Mesendoderm (in vitro differentiated cells): ENCODE measurements around the gene KIF6.

Source experiments
- DNase-seq: peaks from one replicate; pipeline ENCODE4 v3.0.0; 2013
- H2AK5ac ChIP-seq: 2 replicates; pipeline ENCODE4 v1.6.1; 2013; ENCODE audit warnings: low read length, inconsistent platforms
- H2BK120ac ChIP-seq: 2 replicates; pipeline ENCODE4 v1.6.1; 2013; ENCODE audit warnings: low read depth, mild to moderate bottlenecking, low read length, moderate library complexity, mixed read lengths
- H2BK15ac ChIP-seq: replicated peaks from 2 replicates; pipeline ENCODE4 v1.6.1; 2013; ENCODE audit warnings: low read depth, mild to moderate bottlenecking, moderate library complexity
- H2BK5ac ChIP-seq: 2 replicates; pipeline ENCODE4 v1.6.1; 2013; ENCODE audit warnings: low read length, inconsistent platforms
- H3K18ac ChIP-seq: 2 replicates; pipeline ENCODE4 v1.6.1; 2013; ENCODE audit warnings: mild to moderate bottlenecking, low read length, mixed read lengths
- H3K23ac ChIP-seq: one replicate; pipeline ENCODE4 v1.6.1; 2013; ENCODE audit warnings: low read length
- H3K27ac ChIP-seq: 2 replicates; pipeline ENCODE4 v1.5.1; 2013; ENCODE audit warnings: low read depth, mild to moderate bottlenecking, inconsistent platforms, low read length, moderate library complexity
- H3K27me3 ChIP-seq: 2 replicates; pipeline ENCODE4 v1.6.1; 2013; ENCODE audit warnings: low read length, control low read depth, mild to moderate bottlenecking, inconsistent platforms; ENCODE audit not compliant: insufficient read depth, poor library complexity
- H3K36me3 ChIP-seq: 2 replicates; pipeline ENCODE4 v1.6.1; 2013; ENCODE audit warnings: low read length, inconsistent platforms; ENCODE audit not compliant: control insufficient read depth, insufficient read depth
- H3K4ac ChIP-seq: one replicate; pipeline ENCODE4 v1.6.1; 2013; ENCODE audit warnings: low read depth, mild to moderate bottlenecking, low read length, moderate library complexity
- H3K4me1 ChIP-seq: 2 replicates; pipeline ENCODE4 v1.6.1; 2013; ENCODE audit warnings: low read depth, low read length, inconsistent platforms; ENCODE audit not compliant: control insufficient read depth
- H3K4me2 ChIP-seq: 2 replicates; pipeline ENCODE4 v1.6.1; 2013; ENCODE audit warnings: low read length
- H3K4me3 ChIP-seq: 2 replicates; pipeline ENCODE4 v1.5.1; 2013; ENCODE audit warnings: mild to moderate bottlenecking, low read length
- H3K56ac ChIP-seq: one replicate; pipeline ENCODE4 v1.6.1; 2013; ENCODE audit warnings: low read length
- H3K79me1 ChIP-seq: 2 replicates; pipeline ENCODE4 v1.6.1; 2013; ENCODE audit warnings: low read length, inconsistent platforms
- H3K79me2 ChIP-seq: 2 replicates; pipeline ENCODE4 v1.6.1; 2013; ENCODE audit warnings: mild to moderate bottlenecking, low read length; ENCODE audit not compliant: control insufficient read depth, insufficient read depth
- H3K9ac ChIP-seq: 2 replicates; pipeline ENCODE4 v1.6.1; 2013; ENCODE audit warnings: low read length, inconsistent platforms
- H4K5ac ChIP-seq: one replicate; pipeline ENCODE4 v1.6.1; 2013; ENCODE audit warnings: low read length
- H4K8ac ChIP-seq: one replicate; pipeline ENCODE4 v1.6.1; 2013; ENCODE audit warnings: low read depth, mild to moderate bottlenecking, control low read depth, low read length, moderate library complexity
- WGBS: extraction: QIAGEN DNeasy Blood & Tissue Kit; methylation state at CpG from one replicate; pipeline ENCODE4 v1.1.7; 2013; ENCODE audit warnings: low lambda C conversion rate, missing lambda C conversion rate; ENCODE audit not compliant: insufficient coverage; ENCODE audit errors: extremely low coverage; 5-methylcytosine and 5-hydroxymethylcytosine counted together

The KIF6 gene

DNA sequence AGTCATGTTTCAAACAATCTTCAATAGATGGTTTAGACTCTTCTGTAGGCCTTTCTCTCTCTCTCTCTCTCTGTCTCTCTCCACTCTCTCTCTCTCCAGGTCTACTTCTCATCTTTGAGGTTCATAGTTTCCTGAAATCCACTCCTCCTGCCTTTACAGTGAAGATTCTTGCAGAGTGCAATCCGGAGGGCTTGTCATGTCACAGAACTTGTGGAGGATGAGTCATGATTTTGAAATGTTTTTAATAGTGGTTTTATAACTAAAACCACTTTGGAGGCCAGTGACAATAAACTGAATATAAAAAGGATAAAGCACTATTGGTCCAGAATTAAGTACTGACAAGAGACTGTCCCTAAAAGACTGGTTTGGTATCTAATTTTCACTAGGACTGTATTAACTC is 156.3 kb downstream of the KIF6 start:
- Histone ChIP-seq H3K9ac (no peak overlapping the region), H3K79me2 (no peaks in the 10 kb centered on the region), H3K27ac (no peak overlapping the region)

DNA sequence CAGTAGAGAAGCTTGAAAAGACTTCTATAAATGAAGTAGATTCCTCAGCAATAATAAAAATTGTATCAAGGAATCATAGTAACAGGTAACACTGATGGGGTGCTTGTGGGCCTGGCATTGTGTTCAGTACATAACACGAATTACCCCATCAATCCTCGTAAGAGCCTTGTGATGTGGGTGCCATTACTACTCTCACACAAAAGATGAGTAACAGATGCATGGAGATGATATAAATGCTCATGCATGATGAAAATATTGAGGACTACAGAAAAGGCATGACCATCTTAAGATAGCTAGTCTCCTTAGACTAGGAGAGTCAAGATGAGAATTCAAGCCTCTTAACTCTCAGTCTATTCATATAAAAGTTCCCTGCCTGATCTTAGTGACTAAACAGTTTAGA is 158.1 kb downstream of the KIF6 start:
- H3K27ac ChIP-seq = no peak overlapping the region
- H3K79me1 ChIP-seq = no peaks in the 10 kb centered on the region
- H3K4me1 ChIP-seq = no peaks in the 10 kb centered on the region
- no peak overlapping the region for H2BK5ac ChIP-seq
- H2AK5ac ChIP-seq = no peak overlapping the region
- no peak for DNase-seq
- no peak overlapping the region for H3K4ac ChIP-seq
- no peak overlapping the region for H3K56ac ChIP-seq
- WGBS = no CpG with 5 or more reads among the region's 2 CpGs
- no peak overlapping the region for H2BK120ac ChIP-seq
- no peak overlapping the region for H3K9ac ChIP-seq
- no peak overlapping the region for H3K4me3 ChIP-seq
- no peak overlapping the region for H4K5ac ChIP-seq
- no peaks in the 10 kb centered on the region for H3K36me3 ChIP-seq
- H2BK15ac ChIP-seq = no peak overlapping the region
- no peak overlapping the region for H3K18ac ChIP-seq
- no peaks in the 10 kb centered on the region for H3K79me2 ChIP-seq
- H3K4me2 ChIP-seq = no peak overlapping the region
- H4K8ac ChIP-seq = no peak overlapping the region
- H3K23ac ChIP-seq = no peak overlapping the region
- H3K27me3 ChIP-seq = no peaks in the 10 kb centered on the region

More for the DNA sequence above, 156.3 kb downstream of the KIF6 start:
- Histone ChIP-seq H2AK5ac (no peak overlapping the region), H3K4me3 (no peak overlapping the region), H3K4me2 (no peak overlapping the region), H3K56ac (no peak overlapping the region), H3K27me3 (no peaks in the 10 kb centered on the region), H2BK15ac (no peak overlapping the region), H3K23ac (no peak overlapping the region), H3K36me3 (no peaks in the 10 kb centered on the region), H2BK120ac (no peak overlapping the region), H3K18ac (no peak overlapping the region), H3K4ac (no peak overlapping the region), H3K4me1 (no peaks in the 10 kb centered on the region), H2BK5ac (no peak overlapping the region), H4K5ac (no peak overlapping the region), H4K8ac (no peak overlapping the region), H3K79me1 (no peaks in the 10 kb centered on the region)
- no CpG with 5 or more reads among the region's 1 CpG for WGBS
- DNase-seq = no peak

DNA sequence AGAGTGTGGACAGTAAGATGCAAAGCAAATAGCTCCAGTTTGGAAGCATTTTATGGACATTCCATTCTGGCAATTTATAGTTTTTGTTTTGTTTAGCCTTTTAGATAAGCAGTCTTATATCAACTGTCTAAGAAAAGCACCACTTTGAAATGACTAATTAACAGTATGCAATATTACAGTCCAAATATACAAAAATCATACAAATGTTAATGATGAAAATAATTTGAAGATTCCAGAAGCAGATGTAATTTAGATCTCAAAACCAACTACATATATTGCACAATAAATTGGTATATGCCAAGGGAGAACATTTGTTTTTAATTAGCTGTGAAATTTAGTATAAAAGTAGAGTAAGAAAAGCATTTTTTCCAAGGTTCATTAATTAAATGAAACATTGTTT is 158.8 kb downstream of the KIF6 start:
- no peaks in the 10 kb centered on the region for H3K27me3 ChIP-seq
- no peaks in the 10 kb centered on the region for H3K79me2 ChIP-seq
- H4K8ac ChIP-seq = no peak overlapping the region
- no peak overlapping the region for H2BK5ac ChIP-seq
- H3K4me3 ChIP-seq = no peak overlapping the region
- H4K5ac ChIP-seq = no peak overlapping the region
- H2AK5ac ChIP-seq = no peak overlapping the region
- H3K23ac ChIP-seq = no peak overlapping the region
- H3K4me1 ChIP-seq = no peaks in the 10 kb centered on the region
- no peak overlapping the region for H3K4me2 ChIP-seq
- no peaks in the 10 kb centered on the region for H3K36me3 ChIP-seq
- no peak overlapping the region for H2BK15ac ChIP-seq
- no peaks in the 10 kb centered on the region for H3K79me1 ChIP-seq
- no peak overlapping the region for H3K27ac ChIP-seq
- no peak overlapping the region for H3K4ac ChIP-seq
- no peak overlapping the region for H3K18ac ChIP-seq
- no peak overlapping the region for H2BK120ac ChIP-seq
- H3K56ac ChIP-seq = no peak overlapping the region
- no peak for DNase-seq
- H3K9ac ChIP-seq = no peak overlapping the region

DNA sequence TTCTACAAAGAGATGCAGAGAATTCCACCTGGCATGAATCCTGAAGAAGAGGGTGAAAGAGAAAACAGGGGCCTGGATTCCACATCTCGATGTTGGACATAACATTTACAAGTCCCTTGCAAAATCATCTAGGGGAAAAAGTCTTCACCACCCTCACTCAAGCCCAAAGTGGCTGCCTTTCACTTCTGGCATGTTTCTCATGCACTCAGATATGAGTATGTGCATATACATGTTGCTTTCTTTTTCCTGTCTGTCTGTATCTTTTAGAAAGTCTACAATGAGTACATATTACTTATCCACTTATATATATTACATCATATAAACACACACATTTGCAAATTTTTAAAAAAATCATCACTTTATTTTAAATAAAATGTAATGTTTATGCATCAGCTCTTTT is 159.3 kb downstream of the KIF6 start:
- no peaks in the 10 kb centered on the region for H3K4me1 ChIP-seq
- H3K79me2 ChIP-seq = no peaks in the 10 kb centered on the region
- no peaks in the 10 kb centered on the region for H3K36me3 ChIP-seq
- no peak overlapping the region for H3K4me2 ChIP-seq
- H3K4ac ChIP-seq = no peak overlapping the region
- no peak overlapping the region for H2BK5ac ChIP-seq
- no peak overlapping the region for H3K23ac ChIP-seq
- no peak overlapping the region for H2BK120ac ChIP-seq
- H4K8ac ChIP-seq = no peak overlapping the region
- H3K9ac ChIP-seq = no peak overlapping the region
- no peak overlapping the region for H3K27ac ChIP-seq
- no CpG with 5 or more reads among the region's 1 CpG for WGBS
- no peak for DNase-seq
- no peaks in the 10 kb centered on the region for H3K79me1 ChIP-seq
- no peak overlapping the region for H4K5ac ChIP-seq
- H3K18ac ChIP-seq = no peak overlapping the region
- no peak overlapping the region for H2BK15ac ChIP-seq
- H3K27me3 ChIP-seq = no peaks in the 10 kb centered on the region
- H3K4me3 ChIP-seq = no peak overlapping the region
- H2AK5ac ChIP-seq = no peak overlapping the region
- no peak overlapping the region for H3K56ac ChIP-seq

DNA sequence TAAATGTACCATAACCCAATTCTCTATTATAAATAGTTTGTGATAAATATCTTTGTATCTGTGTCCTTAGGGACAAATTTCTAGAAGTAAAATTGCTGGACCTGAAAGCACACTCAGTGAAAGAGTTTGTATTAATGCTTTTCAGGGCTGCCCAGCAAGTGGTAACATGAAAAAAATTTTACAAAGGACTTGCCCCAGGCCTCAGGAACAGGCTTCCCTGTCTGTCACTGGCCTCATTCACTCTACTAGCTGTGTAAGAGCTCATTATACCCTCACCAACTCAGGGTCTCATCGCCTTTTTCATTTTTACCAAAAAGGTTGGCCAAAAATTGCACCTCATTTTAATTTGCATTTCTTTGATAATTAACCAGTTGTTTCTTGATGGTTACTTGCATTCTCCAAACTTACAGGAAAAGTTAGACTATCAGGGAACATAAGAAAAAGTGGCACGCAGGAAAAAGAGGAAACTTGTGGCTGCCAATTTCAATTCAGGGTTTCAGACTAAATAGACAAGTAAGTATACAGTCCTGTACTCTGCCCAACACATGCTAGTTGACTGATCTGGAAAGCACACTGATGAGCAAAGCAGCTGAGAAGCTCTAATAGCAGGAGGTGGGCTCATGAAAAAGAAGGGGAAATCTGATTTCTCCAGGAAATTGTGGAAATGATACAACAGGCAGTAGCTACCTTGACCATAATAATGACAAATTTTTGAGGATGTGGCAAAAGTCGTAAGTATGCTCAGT is 161.5 kb downstream of the KIF6 start:
- Histone ChIP-seq H2BK15ac (no peak overlapping the region), H2BK120ac (no peak overlapping the region), H2AK5ac (no peak overlapping the region), H3K56ac (no peak overlapping the region), H3K79me2 (no peaks in the 10 kb centered on the region), H2BK5ac (no peak overlapping the region), H3K23ac (no peak overlapping the region), H3K36me3 (no peaks in the 10 kb centered on the region), H3K27ac (no peak overlapping the region), H4K8ac (no peak overlapping the region), H3K27me3 (no peaks in the 10 kb centered on the region), H3K4me2 (no peak overlapping the region), H3K4ac (no peak overlapping the region), H3K4me1 (no peaks in the 10 kb centered on the region), H4K5ac (no peak overlapping the region), H3K4me3 (no peak overlapping the region), H3K79me1 (no peaks in the 10 kb centered on the region), H3K9ac (no peak overlapping the region), H3K18ac (no peak overlapping the region)
- DNase-seq = no peak
- WGBS = no CpG with 5 or more reads among the region's 3 CpGs
